C1 segment of cervical spinal cord (tissue), 14 donors: ENCODE measurements around the gene GUCA1A.
"Not testable (repeated sequence)": the region's sequence is repeated elsewhere in the genome, so short reads cannot be mapped to it uniquely, and the experiment has no call there.

Experiments used
- DNase-seq, 14 donors: peaks; one replicate each; lab custom pipeline; 2025; lab: John Stamatoyannopoulos, UW

Gene GUCA1A

GRCh38 chr6:42142118-42142835 lies 30.9 kb upstream of the GUCA1A start, which contains the start of gene C6orf132:
C6orf132 (minus strand) TSS chr6:42142620; CDS start chr6:42142444, 176 bp downstream.
- no peak for DNase-seq

DNA sequence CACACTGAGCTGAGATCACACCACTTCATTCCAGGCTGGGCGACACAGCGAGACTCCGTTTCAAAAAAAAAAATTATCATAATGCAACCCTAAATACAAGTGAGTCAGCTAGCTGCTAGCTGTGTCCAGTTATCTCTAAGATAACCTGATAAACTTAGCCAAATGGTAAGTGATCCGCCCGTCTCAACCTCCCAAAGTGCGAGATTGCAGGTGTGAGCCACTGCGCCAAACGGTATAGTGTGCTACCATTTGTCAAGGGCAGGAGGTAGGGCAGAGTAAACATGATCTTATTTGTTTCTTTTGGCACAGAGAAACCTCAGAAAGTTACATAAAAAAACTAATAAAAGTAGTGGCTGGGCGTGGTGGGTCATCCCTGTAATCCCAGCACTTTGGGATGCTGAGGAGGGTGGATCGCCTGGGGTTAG lies 26.0 kb upstream of the GUCA1A start:
- DNase-seq, result no peak

DNA sequence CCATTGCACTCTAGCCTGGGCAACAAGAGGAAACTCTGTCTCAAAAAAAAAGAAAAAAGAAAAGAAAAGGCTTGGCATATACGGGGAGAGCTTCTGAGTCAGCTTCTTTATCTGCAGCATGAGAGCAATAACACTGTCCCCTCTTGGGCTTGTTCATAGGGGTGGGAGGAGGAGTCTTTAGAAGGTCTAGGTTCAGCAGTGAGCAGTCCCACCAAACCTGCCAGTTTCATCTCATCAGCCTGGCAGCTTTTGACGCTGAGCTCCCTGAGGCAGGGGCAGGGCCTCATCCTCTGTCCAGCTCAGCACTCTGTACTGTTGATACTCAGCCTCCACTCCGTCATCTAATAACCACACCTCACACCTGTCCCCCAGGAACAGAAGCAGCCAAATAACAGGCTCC lies 25.1 kb upstream of the GUCA1A start:
- no peak for DNase-seq

DNA sequence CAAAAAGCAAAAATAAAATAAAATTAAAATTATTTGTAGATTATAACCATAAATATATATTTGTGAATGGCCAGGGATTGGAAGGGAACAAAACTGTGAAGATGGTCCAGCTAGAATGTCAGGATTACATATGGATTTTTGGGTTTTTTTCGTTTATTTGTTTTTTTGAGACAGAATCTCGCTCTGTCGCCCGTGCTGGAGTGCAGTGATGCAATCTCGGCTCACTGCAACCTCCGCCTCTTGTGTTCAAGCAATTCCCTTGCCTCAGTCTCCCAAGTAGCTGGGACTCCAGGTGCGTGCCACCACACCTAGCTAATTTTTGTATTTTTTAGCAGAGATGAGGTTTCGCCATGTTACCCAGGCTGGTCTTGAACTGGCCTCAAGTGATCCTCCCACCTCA lies 22.9 kb upstream of the GUCA1A start:
- DNase-seq, result no peak

GRCh38 chr6:42152024-42152423 lies 21.1 kb upstream of the GUCA1A start:
- no peak for DNase-seq

DNA sequence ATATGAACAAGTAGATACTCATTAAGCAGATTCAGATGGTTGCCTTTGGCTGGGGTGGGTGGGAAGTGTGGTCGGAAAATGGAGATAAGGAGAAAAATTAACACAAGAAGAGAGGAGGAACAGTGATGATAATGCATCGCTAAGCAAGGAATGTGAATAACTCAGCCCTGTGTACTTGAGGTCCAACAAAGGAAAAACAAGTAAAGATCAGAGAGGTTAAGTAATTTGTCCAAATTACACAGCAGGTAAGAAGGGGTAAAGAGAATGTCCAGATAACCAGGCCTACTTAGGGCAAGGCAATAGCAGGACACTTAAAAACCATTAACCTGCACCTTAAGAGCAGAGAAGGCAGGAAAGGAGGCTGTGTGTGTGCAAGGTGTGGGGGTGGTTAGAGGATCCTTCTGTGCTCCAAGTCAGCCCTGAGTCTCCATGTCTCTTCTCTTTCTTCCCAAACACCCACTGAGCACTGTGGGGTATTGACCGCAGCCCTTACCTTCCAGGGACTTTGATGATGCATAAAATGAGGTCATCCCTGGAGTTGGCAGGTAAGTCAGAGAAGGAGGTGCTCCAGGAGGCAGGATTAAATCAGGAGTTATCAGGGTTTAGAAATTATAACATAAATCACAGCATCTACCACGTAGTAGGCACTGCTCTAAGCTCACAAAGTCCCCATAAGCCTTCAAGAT lies 20.5 kb upstream of the GUCA1A start:
- not testable (repeated sequence) for DNase-seq

GRCh38 chr6:42153921-42154320 lies 19.2 kb upstream of the GUCA1A start:
- DNase-seq, result no peak

DNA sequence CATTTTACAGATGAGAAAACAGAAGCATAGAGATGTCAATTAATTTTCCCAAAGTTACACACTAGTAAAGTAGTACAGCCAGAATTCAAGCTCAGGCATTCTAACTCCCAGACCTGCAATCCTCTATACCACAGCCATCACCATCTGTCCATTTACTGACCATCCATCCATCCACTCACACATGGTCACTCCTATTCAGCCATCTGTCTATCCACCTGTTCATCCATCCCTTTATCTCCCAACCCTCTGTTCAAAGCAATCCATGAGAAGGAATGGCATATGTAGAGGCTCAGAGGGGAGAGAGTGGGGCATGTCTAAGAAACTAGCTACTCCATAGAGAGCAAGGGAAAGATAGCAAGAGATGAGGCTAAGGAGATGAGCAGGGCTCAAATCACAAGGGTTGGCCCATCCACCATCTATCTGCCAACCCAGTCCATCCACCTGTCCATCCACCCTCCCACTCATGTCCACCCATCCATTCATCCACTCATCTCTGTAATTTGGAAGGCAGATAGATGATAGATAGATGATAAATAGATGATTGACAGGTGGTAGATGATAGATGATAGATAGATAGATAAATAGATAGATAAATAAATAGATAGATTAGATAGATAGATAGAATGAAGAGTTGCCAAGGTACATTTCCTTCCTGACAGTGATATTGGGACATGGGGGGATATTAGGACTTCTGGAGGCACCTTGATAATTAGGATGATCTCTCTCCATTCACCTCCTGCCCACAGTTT lies 18.5 kb upstream of the GUCA1A start:
- DNase-seq, result peak in 1 of 14 donors; percentile 52

GRCh38 chr6:42155293-42155692 lies 17.9 kb upstream of the GUCA1A start:
- no peak for DNase-seq

GRCh38 chr6:42156638-42157037 lies 16.5 kb upstream of the GUCA1A start:
- no peak for DNase-seq

GRCh38 chr6:42158011-42158410 lies 15.2 kb upstream of the GUCA1A start:
- no peak for DNase-seq

- DNase-seq, result no peak
Measured at GRCh38 chr6:42158631-42159030, 14.5 kb upstream of the GUCA1A start.

GRCh38 chr6:42159431-42160024 lies 13.6 kb upstream of the GUCA1A start:
- no peak for DNase-seq

DNA sequence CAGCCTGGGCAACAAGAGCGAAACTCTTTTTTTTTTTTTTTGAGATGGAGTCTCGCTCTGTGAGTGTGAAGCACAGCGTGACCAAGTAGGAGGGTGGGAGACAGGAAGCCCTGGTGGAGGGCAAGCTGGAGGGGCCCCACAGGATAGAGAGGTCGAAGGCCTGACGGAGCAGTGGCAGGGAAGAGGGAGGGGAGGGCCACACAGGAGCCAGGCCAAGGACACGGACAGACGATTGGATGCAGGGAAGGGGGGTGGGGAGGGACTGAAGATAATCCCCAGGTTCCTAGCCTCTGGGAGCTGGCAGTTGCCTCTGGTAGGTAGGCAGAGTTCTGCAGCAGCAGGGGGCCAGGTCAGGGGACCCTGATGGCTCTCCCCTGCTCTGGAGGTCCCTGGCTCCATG lies 10.8 kb upstream of the GUCA1A start:
- DNase-seq, result no peak

DNA sequence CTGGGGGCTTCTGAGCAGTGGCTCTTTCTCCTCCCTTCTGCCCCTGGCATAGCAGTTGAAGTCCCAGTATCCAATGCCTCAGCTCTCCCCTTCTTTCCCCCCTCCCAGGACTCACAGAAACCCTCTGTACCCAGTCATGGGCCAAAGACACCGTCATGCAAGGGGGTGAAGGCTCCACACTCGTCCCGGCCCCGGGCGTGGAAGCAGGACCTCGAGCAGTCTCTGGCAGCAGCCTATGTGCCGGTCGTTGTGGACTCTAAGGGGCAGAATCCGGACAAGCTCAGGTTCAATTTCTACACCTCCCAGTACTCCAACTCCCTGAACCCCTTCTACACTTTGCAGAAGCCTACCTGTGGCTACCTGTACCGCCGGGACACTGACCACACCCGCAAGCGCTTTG lies 10.4 kb upstream of the GUCA1A start:
- DNase-seq, result no peak

GRCh38 chr6:42163981-42164380 lies 9.2 kb upstream of the GUCA1A start:
- no peak for DNase-seq

DNA sequence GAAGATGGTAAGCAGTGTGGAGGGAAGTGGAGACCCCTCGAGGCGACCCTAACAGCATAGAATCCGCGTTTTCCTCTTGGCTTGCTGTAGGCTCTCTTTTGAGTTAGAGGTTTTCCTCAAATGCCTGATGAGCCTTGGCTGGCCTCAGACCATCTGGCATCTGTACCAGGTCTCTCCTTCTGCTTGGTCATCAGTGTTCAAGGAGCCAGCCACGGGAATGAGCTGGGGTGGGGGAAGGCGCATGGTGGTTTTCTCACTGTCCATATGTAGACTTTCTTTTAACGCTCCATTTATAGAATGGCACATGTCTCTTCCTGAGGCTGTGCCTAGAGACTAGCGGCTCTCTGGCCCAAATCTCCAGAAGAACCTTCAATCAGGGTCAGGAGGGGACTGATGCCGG lies 8.1 kb upstream of the GUCA1A start:
- no peak for DNase-seq

GRCh38 chr6:42166444-42167141 lies 6.6 kb upstream of the GUCA1A start:
- peak in 10 of 14 donors; percentile 1 to 26 (median 12) for DNase-seq

DNA sequence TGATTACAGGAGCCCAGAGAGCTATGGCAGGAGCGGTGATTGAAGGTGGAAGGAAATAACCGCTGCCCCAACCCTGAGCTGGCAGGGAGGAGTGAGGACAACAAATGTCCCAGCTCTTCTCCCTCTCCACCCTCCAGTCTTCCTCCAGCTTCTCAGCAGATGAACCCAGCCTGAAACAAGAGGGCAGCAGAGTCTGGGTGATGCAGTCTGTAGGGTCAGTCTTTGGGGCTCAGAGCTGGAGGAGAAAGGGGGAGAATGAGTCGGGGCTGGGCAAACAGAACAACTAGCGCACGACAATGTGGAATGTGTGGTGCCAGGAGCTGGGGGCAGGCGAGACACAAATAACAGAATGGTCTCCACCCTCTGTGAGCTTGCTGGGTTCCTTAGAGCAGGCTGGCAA lies 4.5 kb upstream of the GUCA1A start:
- DNase-seq, result no peak

- DNase-seq, result not testable (repeated sequence)
Measured at GRCh38 chr6:42169780-42170179, 3.4 kb upstream of the GUCA1A start.

- DNase-seq, result no peak
Measured at GRCh38 chr6:42171813-42172581, 1.2 kb upstream of the GUCA1A start.
